A673 (cell line): ENCODE data around the gene SORL1-AS1.

Experiments
- CTCF ChIP-seq: fragments of 300-800, 200-600 bp; sonication (generic); conservative IDR thresholded peaks from 2 replicates; pipeline ENCODE4 v1.5.1; 2017; ENCODE audit warnings: low read depth, mild to moderate bottlenecking, antibody characterized with exemption, low read length, moderate library complexity, mixed read lengths
- EZH2 ChIP-seq: fragments of 200-600 bp; sonication (generic); IDR thresholded peaks from 2 replicates; pipeline ENCODE4 v1.6.1; 2017; ENCODE audit warnings: borderline replicate concordance, low read depth, mild to moderate bottlenecking, mixed read lengths, antibody characterized with exemption, low read length; ENCODE audit not compliant: poor library complexity, severe bottlenecking

GRCh38 chr11:121425828-121426227, 26.9 kb downstream of the SORL1-AS1 start:
- TF ChIP-seq CTCF (no peak), EZH2 (no peak)
